Gastrocnemius medialis (tissue), 4 donors: ENCODE measurements around the gene GTF3C6.

Source experiments
- CTCF ChIP-seq, 5 experiments: fragments of 450-650 bp in 3 of 5; fragments of 200-600 bp in 2 of 5; sonication (generic) in 2 of 5; IDR thresholded peaks in 4 of 5; conservative IDR thresholded peaks in 1 of 5; 1 replicate in 4 of 5; 2 replicates in 1 of 5; pipeline ENCODE4 v1.5.1; 2016 to 2019; ENCODE audit warnings: antibody characterized with exemption in 5 of 5, mild to moderate bottlenecking in 3 of 5, moderate library complexity in 3 of 5
- POLR2A ChIP-seq, 2 donors: fragments of 450-650 bp; IDR thresholded peaks; one replicate each; pipeline ENCODE4 v1.6.1; 2017; ENCODE audit warnings: antibody characterized with exemption in 2 of 2, mild to moderate bottlenecking in 2 of 2, moderate library complexity in 2 of 2

DNA sequence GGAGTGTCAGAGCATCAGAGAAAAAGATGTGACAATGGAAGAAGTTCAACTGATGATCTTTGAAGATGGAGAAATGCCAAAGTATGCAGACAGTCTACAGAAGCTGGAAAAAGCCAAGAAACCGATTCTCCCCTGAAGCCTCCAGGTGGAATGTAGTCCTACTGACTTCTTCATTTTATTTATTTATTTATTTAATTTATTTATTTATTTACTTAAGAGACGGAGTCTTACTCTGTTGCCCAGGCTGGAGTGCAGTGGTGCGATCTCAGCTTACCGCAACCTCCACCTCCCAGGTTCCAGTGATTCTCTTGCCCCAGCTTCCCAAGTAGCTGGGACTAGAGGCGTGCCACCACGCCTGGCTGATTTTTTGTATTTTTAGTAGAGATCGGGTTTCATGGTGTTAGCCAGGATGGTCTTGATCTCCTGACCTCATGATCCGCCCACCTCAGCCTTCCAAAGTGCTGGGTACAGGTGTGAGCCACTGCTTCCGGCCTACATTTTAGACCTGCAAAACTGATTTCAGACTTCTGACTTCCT lies 21.1 kb downstream of the GTF3C6 start:
- TF ChIP-seq CTCF (IDR thresholded peaks at IDR 0.05 in 4 of 5, conservative IDR thresholded peaks at IDR 0.05 in 1 of 5) (no peak), POLR2A (IDR thresholded peaks at IDR 0.05) (no peak)
